Mesenchymal stem cell (in vitro differentiated cells and primary cell): Measurements from ENCODE around the gene DTNB.
A peak's percentile ranks its signal among the peaks of the same experiment; 100 is the strongest.

ENCODE experiments used
- DNase-seq: peaks from one replicate; pipeline ENCODE4 v3.0.0-alpha.2; 2013
- H2AFZ ChIP-seq: one replicate; pipeline ENCODE4 v1.6.1; 2013; ENCODE audit warnings: low read depth, mild to moderate bottlenecking, control low read depth, inconsistent platforms, low read length, moderate library complexity
- H2AK5ac ChIP-seq: 2 replicates; pipeline ENCODE4 v1.6.1; 2013; ENCODE audit warnings: low read length, moderate library complexity, mild to moderate bottlenecking, inconsistent platforms; ENCODE audit not compliant: severe bottlenecking
- H2BK120ac ChIP-seq: one replicate; pipeline ENCODE4 v1.6.1; 2013; ENCODE audit warnings: low read depth, mild to moderate bottlenecking, inconsistent platforms, low read length, moderate library complexity
- H2BK12ac ChIP-seq, 2 experiments: one replicate each; pipeline ENCODE4 v1.6.1; 2013; ENCODE audit warnings: inconsistent platforms in 2 of 2, low read length in 2 of 2, mild to moderate bottlenecking in 2 of 2, moderate library complexity in 2 of 2, control low read depth in 1 of 2
- H2BK15ac ChIP-seq: one replicate; pipeline ENCODE4 v1.6.1; 2013; ENCODE audit warnings: mild to moderate bottlenecking, low read depth, inconsistent platforms; ENCODE audit not compliant: poor library complexity, severe bottlenecking
- H2BK5ac ChIP-seq: 2 replicates; pipeline ENCODE4 v1.6.1; 2013; ENCODE audit warnings: low read depth, mild to moderate bottlenecking, low read length, control low read depth, inconsistent platforms; ENCODE audit not compliant: poor library complexity, severe bottlenecking
- H3K14ac ChIP-seq, 2 experiments: one replicate each; pipeline ENCODE4 v1.6.1; 2013; ENCODE audit warnings: inconsistent platforms in 2 of 2, low read length in 2 of 2, control low read depth in 1 of 2, mild to moderate bottlenecking in 1 of 2, moderate library complexity in 1 of 2
- H3K18ac ChIP-seq, 2 experiments: one replicate each; pipeline ENCODE4 v1.6.1; 2013; ENCODE audit warnings: inconsistent platforms in 2 of 2, low read length in 2 of 2, control low read depth in 1 of 2, low read depth in 1 of 2, mild to moderate bottlenecking in 1 of 2
- H3K23ac ChIP-seq, 2 experiments: one replicate each; pipeline ENCODE4 v1.6.1; 2013; ENCODE audit warnings: inconsistent platforms in 2 of 2, low read length in 2 of 2, mild to moderate bottlenecking in 2 of 2, moderate library complexity in 2 of 2, control low read depth in 1 of 2
- H3K27ac ChIP-seq: 2 replicates; pipeline ENCODE4 v1.5.1; 2013; ENCODE audit warnings: mild to moderate bottlenecking, moderate library complexity, low read length, control low read depth, inconsistent platforms; ENCODE audit not compliant: poor library complexity, severe bottlenecking
- H3K27me3 ChIP-seq, 2 experiments: 2 replicates each; pipeline versions ENCODE4 v1.6.1 to v1.7.0; 2013; ENCODE audit warnings: low read length in 2 of 2, mild to moderate bottlenecking in 2 of 2, moderate library complexity in 2 of 2, control low read depth in 1 of 2, inconsistent platforms in 1 of 2; ENCODE audit not compliant: control insufficient read depth in 1 of 2, insufficient read depth in 1 of 2
- H3K36me3 ChIP-seq, 2 experiments: 2 replicates each; pipeline versions ENCODE4 v1.6.1 to v1.7.0; 2013; ENCODE audit warnings: low read length in 2 of 2, control low read depth in 1 of 2, inconsistent platforms in 1 of 2, low read depth in 1 of 2, mild to moderate bottlenecking in 1 of 2; ENCODE audit not compliant: insufficient read depth in 2 of 2, control insufficient read depth in 1 of 2
- H3K4ac ChIP-seq, 2 experiments: one replicate each; pipeline ENCODE4 v1.6.1; 2013; ENCODE audit warnings: inconsistent platforms in 2 of 2, low read length in 2 of 2, mild to moderate bottlenecking in 2 of 2, moderate library complexity in 2 of 2, control low read depth in 1 of 2, low read depth in 1 of 2
- H3K4me1 ChIP-seq: 2 replicates; pipeline ENCODE4 v1.6.1; 2013; ENCODE audit warnings: low read depth, low read length, control low read depth; ENCODE audit not compliant: control insufficient read depth, insufficient read depth
- H3K4me2 ChIP-seq: 2 replicates; pipeline ENCODE4 v1.6.1; 2013; ENCODE audit warnings: low read length, mild to moderate bottlenecking, inconsistent platforms; ENCODE audit not compliant: poor library complexity, severe bottlenecking
- H3K4me3 ChIP-seq, 2 experiments: 2 replicates each; pipeline versions ENCODE4 v1.5.1 to v1.7.0; 2013; ENCODE audit warnings: low read length in 2 of 2, mild to moderate bottlenecking in 2 of 2, control low read depth in 1 of 2, low read depth in 1 of 2; ENCODE audit not compliant: insufficient read depth in 1 of 2
- H3K79me1 ChIP-seq: replicated peaks from 2 replicates; pipeline ENCODE4 v1.6.1; 2013; ENCODE audit warnings: mild to moderate bottlenecking, control low read depth, low read length, inconsistent platforms; ENCODE audit not compliant: poor library complexity, severe bottlenecking
- H3K9ac ChIP-seq: 2 replicates; pipeline ENCODE4 v1.7.0; 2013; ENCODE audit warnings: mild to moderate bottlenecking, low read length, moderate library complexity
- H3K9me3 ChIP-seq: 2 replicates; pipeline ENCODE4 v1.7.0; 2013; ENCODE audit warnings: mild to moderate bottlenecking, low read length; ENCODE audit not compliant: control insufficient read depth
- H4K8ac ChIP-seq: one replicate; pipeline ENCODE4 v1.6.1; 2013; ENCODE audit warnings: inconsistent platforms, mild to moderate bottlenecking, low read length, moderate library complexity
- H4K91ac ChIP-seq: one replicate; pipeline ENCODE4 v1.6.1; 2013; ENCODE audit warnings: mild to moderate bottlenecking, low read length, inconsistent platforms
- WGBS: methylation state at CpG from one replicate; pipeline ENCODE4 v1.1.7; 2013; ENCODE audit warnings: mixed read lengths; 5-methylcytosine and 5-hydroxymethylcytosine counted together

DTNB gene

GRCh38 chr2:25532521-25532920 lies 140.9 kb downstream of the DTNB start:
- Histone ChIP-seq H2BK5ac (no peak overlapping the region), H2BK12ac (no peak overlapping the region), H3K23ac (no peak overlapping the region), H3K18ac (no peak overlapping the region), H3K9me3 (no peaks in the 10 kb centered on the region), H2AFZ (no peak overlapping the region), H3K4me2 (no peak overlapping the region), H3K27me3 (no peaks in the 10 kb centered on the region), H3K4ac (no peak overlapping the region), H4K91ac (no peak overlapping the region), H2BK15ac (no peak overlapping the region), H3K27ac (no peak overlapping the region), H3K4me3 (no peak overlapping the region), H3K4me1 (no peaks in the 10 kb centered on the region), H3K79me1 (no peaks in the 10 kb centered on the region), H3K9ac (no peak overlapping the region), H3K14ac (no peak overlapping the region), H4K8ac (no peak overlapping the region), H2AK5ac (no peak overlapping the region), H2BK120ac (no peak overlapping the region), H3K36me3 (peaks cover 0 to 16% of the 10 kb centered on the region in 2 experiments)
- no CpG with 5 or more reads among the region's 2 CpGs for WGBS
- no peak for DNase-seq

DNA sequence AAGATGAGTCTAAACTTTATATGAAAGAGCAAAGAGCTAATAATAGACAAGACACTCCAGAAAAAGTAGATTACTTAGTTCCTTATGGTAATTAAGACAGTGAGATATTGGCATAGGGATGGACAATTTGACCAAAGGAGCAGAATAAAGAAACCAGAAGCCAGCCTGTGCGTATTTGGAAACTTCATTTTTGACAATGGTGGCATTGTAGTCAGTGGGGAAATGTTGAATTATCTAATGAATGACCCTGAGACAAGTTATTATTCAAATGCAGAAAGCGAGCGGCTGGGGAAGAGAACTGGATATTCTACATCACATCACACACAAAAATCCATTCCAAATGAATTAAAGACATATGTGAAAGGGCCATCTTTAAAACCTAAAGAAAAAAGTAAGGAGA lies 144.3 kb downstream of the DTNB start:
- Histone ChIP-seq H3K4me2 (no peak overlapping the region), H3K9me3 (no peaks in the 10 kb centered on the region), H3K18ac (no peak overlapping the region), H3K9ac (no peak overlapping the region), H3K27ac (no peak overlapping the region), H3K4ac (no peak overlapping the region), H2BK5ac (no peak overlapping the region), H3K4me1 (peaks cover 2% of the 10 kb centered on the region), H2BK120ac (no peak overlapping the region), H2AK5ac (no peak overlapping the region), H3K4me3 (no peak overlapping the region), H3K27me3 (no peaks in the 10 kb centered on the region), H2BK12ac (no peak overlapping the region), H3K23ac (no peak overlapping the region), H3K14ac (no peak overlapping the region), H4K91ac (no peak overlapping the region), H2AFZ (no peak overlapping the region), H2BK15ac (no peak overlapping the region), H4K8ac (no peak overlapping the region), H3K36me3 (no peaks in the 10 kb centered on the region), H3K79me1 (no peaks in the 10 kb centered on the region)
- DNase-seq: no peak
- 100% methylated on average over 1 of the region's 3 CpGs for WGBS

GRCh38 chr2:25528173-25528572 lies 145.2 kb downstream of the DTNB start:
- no peaks in the 10 kb centered on the region for H3K36me3 ChIP-seq
- no peak overlapping the region for H3K4ac ChIP-seq
- WGBS: 40% methylated on average over 1 of the region's 4 CpGs

DNA sequence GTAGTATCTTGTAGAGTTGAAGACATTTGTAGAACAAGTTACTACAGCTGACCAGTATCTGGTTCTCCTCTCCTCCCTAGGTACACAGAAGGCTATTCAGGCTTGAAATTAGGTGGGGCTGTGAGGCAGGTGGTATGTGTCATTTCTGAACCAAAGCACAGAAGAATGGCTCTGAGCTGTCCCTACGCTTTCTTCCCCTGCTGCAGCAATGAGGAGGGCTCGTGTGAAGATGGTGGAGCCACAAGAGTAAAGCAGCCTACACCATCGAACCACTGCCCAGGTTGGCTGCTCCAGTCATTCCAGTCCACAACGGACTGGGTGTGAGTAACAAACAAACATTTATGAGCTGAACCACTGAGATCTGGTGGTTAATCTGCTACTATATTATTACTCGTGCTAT lies 148.9 kb downstream of the DTNB start:
- H2BK120ac ChIP-seq: no peak overlapping the region
- H3K4ac ChIP-seq: no peak overlapping the region
- H3K18ac ChIP-seq: no peak overlapping the region
- H3K27me3 ChIP-seq: no peaks in the 10 kb centered on the region
- H4K8ac ChIP-seq: peak overlapping the region; percentile 7
- no peak overlapping the region for H3K9ac ChIP-seq
- H3K14ac ChIP-seq: no peak overlapping the region
- H3K27ac ChIP-seq: no peak overlapping the region
- H2BK15ac ChIP-seq: no peak overlapping the region
- H2AK5ac ChIP-seq: no peak overlapping the region
- H3K36me3 ChIP-seq: no peaks in the 10 kb centered on the region
- no peak overlapping the region for H3K23ac ChIP-seq
- H4K91ac ChIP-seq: no peak overlapping the region
- H2BK5ac ChIP-seq: no peak overlapping the region
- peaks cover 2% of the 10 kb centered on the region for H3K4me1 ChIP-seq
- H3K9me3 ChIP-seq: no peaks in the 10 kb centered on the region
- no peaks in the 10 kb centered on the region for H3K79me1 ChIP-seq
- H3K4me3 ChIP-seq: no peak overlapping the region
- 90% methylated on average over 5 of the region's 5 CpGs for WGBS
- no peak for DNase-seq
- H2AFZ ChIP-seq: no peak overlapping the region
- H3K4me2 ChIP-seq: no peak overlapping the region
- no peak overlapping the region for H2BK12ac ChIP-seq

More at GRCh38 chr2:25528173-25528572, 145.2 kb downstream of the DTNB start:
- Histone ChIP-seq H3K9me3 (no peaks in the 10 kb centered on the region), H3K79me1 (no peaks in the 10 kb centered on the region), H2AK5ac (no peak overlapping the region), H2BK120ac (no peak overlapping the region), H2AFZ (no peak overlapping the region), H3K27ac (no peak overlapping the region), H2BK15ac (no peak overlapping the region), H2BK5ac (no peak overlapping the region), H3K18ac (no peak overlapping the region), H3K9ac (peak overlapping the region; percentile 53), H3K4me2 (no peak overlapping the region), H4K91ac (no peak overlapping the region), H3K4me1 (peaks cover 2% of the 10 kb centered on the region), H2BK12ac (no peak overlapping the region), H4K8ac (no peak overlapping the region), H3K23ac (no peak overlapping the region), H3K4me3 (no peak overlapping the region), H3K27me3 (no peaks in the 10 kb centered on the region), H3K14ac (no peak overlapping the region)
- DNase-seq: peak; percentile 40
